Embryonic facial prominence (tissue), 1 donor: Measurements from ENCODE around the gene PRKCA.
A peak's percentile ranks its signal among the peaks of the same experiment; 100 is the strongest.
"Not testable (repeated sequence)": the region's sequence is repeated elsewhere in the genome, so short reads cannot be mapped to it uniquely, and the experiment has no call there.

Experiments
- DNase-seq: peaks from one replicate; pipeline ENCODE4 v3.0.0-alpha.2; 2016; ENCODE audit errors: extremely low spot score

PRKCA gene

DNA sequence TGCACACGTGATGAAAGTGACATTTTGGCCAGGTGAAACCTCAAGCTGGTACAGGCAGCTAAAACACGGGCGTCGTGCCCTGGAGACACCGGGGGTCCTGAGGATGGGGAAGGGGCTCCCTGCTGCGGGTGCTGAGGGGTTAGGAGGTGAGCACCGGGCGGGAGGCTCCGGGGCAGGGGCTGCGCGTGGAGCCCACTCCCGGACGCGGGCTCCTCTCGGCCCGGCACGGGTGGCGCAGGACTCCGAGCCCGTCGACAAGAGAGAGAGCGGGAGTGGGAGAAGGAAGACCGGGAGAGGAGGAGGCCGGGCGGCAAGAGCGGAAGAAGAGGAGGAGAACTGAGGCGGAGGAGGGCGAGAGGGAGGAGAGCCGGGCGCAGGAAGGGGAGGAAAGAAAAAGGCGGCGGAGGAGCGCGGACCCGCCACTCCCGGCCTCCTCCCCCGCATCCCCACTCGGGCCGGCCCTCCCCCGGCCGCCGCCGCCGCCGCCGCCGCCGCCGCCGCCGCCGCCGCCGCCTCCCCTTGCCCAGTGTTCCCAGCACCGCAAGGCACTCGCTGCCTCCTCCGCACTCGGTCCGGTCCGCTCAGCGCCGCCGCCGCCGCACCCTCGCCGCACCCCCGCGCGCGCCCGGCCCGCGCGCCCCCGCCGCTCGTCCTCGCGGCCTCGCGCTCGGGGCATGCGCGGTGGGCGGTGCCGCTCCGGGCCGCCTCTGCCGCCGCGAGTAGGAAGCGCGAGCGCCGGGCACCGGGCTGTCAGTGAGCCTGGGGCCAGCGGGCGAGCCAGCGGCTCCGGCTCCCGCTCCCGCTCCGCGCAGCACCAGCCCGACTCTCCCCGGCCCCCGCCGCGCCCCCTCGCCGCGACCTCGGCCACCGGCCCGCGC, at the start of gene PRKCA:
Gene PRKCA, plus strand, starts transcription at position 750 of the 878 bp plus-strand sequence.
- peak; percentile 42 for DNase-seq

- DNase-seq = not testable (repeated sequence)
Observed at GRCh38 chr17:66253458-66253857, 49.0 kb upstream of the PRKCA start.

DNA sequence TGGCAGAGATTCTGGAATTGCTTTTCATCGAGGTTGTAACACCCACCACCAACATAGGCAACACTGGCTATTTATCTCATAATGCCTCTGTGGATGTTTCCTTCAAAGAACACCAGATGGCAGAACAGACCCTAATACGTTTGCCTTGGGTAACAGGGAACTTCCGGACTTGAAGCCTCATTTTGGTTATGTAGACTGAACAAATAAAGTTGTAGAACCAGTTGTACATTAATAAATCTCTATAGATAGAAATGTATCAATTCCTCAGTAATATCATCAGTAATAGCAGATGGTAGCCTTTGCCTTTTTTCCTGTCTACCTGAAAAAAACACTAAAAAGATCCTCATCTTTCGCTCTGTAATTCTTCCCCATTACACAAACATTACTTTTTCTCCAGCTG, 47.3 kb upstream of the PRKCA start:
- peak; percentile 68 for DNase-seq

- no peak for DNase-seq
Observed at GRCh38 chr17:66255527-66255971, 46.9 kb upstream of the PRKCA start.

- DNase-seq = no peak
Observed at GRCh38 chr17:66260275-66260674, 42.1 kb upstream of the PRKCA start.

GRCh38 chr17:66260688-66261087, 41.7 kb upstream of the PRKCA start:
- no peak for DNase-seq

GRCh38 chr17:66262767-66263166, 39.6 kb upstream of the PRKCA start:
- DNase-seq = no peak

- DNase-seq = no peak
Observed at GRCh38 chr17:66264696-66265095, 37.7 kb upstream of the PRKCA start.

DNA sequence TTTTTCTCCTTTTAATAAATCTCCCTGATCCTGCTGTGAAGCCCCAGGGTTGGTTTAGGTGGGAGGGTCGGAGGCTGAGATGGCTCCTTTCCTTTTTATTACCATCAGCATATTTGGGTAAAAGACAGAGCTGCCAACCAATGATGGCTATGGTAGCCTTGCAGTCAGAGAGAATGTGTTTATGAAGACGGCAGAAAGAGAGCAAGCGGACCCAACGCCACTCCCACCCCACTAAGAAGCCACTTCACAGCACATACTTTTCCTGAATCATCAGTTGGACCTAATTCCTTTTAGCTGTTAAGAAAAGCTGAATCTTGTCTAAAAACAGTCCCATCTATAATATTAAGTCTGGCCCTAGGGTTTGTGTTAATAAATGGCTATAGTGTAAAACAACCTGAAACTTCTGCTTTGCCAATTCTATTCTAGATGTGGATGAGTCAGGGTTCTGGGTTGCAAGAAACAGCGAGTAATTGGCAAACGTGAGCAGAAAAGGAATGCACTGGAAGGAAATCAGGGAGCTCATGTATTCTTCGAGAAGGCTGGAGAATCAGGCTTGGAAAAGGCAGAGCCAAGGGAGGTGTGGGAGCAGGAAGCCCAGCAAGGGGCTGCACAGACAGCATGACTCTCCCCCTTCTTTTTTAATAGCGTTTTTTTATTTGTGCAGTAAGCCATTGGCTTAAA, 34.0 kb upstream of the PRKCA start:
- DNase-seq = no peak

DNA sequence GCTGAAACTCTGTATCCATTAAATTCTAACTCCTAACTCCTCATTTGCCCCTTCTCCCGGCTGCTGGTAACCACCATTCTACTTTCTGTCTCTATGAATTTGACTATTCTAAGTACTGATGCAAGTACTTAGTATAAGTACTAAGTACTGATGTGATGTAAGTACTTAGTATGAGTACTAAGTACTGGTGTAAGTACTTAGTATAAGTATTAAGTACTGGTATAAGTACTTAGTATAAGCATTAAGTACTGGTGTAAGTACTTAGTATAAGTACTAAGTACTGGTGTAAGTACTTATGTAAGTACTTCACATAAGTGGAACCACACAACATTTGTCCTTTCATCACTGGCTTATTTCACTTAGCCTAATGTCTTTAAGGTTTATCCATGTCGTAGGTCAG, 32.3 kb upstream of the PRKCA start:
- no peak for DNase-seq

DNA sequence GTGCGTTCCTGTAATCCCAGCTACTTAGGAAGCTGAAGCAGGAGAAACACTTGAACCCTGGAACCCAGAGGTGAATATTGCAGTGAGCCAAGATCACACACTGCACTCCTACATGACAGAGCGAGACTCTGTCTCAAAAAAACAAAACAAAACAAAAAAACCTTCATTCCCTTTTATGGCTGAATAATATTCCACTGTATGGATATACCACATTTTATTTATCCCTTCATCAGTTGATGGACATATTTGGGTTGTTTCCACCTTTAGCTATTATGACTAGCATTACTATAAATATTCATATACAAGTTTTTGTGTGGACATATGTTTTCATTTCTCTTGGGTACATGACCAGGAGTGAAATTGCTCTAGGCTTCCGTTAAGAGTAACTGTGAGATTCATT, 30.9 kb upstream of the PRKCA start:
- DNase-seq = no peak

DNA sequence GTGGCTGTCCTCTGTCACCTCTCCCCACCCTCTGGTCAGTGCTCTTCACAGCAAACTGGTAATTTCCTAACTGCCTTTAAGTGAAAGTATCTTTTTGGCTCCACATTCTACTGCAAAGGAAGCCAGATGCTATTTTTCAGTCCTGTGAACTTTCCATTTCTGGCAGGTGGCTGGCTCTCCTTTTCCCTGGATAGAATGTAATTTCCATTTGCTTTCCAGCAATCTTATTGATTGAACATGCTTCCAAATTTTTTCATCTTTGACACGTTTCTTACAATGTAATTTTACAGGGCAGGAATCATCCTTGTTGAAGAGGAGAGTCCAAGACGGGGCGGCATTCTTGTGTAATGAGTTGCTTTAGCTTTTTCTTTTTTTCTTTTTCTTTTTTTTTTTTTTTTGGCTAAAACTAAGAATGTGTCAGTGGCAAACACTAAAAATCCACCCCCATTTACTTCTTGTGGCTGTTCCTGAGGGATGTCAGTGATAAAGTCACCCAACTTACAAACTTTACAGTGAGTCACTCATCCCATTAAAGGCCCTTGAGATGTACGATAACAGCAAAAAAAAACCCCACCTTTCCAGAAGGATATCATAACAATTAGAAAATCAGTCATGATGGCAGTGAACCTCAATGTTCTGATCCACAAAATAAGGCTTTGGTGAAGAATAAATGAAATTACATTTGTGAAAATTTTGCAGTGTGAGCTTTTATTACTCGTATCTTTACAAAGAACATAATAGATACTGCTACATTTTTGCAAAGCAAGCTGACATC, 29.4 kb upstream of the PRKCA start:
- no peak for DNase-seq

- no peak for DNase-seq
Observed at GRCh38 chr17:66273586-66273848, 28.9 kb upstream of the PRKCA start.

DNA sequence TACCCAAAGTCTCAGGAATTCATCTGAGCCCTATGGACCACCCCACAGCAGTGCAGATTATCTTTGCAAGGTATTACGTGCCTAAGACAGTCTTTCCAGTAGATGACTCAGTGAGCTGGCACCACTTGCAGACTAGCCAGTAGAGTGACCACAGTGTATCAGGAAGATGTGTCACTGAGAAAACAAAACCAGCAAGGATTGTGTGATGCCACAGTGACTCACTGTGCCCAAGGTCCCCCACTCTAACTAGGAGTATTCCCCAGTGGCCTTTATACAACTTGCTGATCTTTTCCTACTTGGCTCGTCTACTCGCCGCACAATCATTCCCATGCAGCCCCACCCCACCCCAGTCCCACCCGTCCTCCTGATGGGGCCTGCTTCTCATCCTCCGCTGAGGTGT, 26.8 kb upstream of the PRKCA start:
- no peak for DNase-seq

GRCh38 chr17:66276328-66276937, 26.0 kb upstream of the PRKCA start:
- DNase-seq = no peak

- DNase-seq = no peak
Observed at GRCh38 chr17:66277191-66277590, 25.2 kb upstream of the PRKCA start.

- DNase-seq = no peak
Observed at GRCh38 chr17:66281661-66282369, 20.6 kb upstream of the PRKCA start.

GRCh38 chr17:66283296-66283934, 19.0 kb upstream of the PRKCA start:
- DNase-seq = no peak

DNA sequence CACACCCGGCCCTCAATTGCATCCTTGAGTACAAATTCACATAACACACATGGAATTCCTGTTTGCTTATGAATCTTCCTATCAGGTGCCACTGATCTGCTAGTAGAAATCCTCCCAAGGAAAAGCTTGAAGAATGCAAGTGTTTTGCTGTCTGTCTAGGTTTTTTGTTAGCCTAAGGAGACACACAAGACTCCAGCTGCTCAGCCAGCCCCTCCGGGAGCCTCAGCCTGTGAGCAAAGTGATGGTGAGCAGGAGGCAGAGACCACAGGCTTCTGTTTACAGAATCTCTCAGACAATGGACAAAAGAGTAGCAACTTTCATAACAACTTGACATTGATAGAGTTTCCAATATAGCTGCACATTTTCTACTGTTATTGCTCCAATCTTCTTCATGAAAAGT, 18.4 kb upstream of the PRKCA start:
- DNase-seq = no peak

- DNase-seq = no peak
Observed at GRCh38 chr17:66285149-66285548, 17.3 kb upstream of the PRKCA start.

DNA sequence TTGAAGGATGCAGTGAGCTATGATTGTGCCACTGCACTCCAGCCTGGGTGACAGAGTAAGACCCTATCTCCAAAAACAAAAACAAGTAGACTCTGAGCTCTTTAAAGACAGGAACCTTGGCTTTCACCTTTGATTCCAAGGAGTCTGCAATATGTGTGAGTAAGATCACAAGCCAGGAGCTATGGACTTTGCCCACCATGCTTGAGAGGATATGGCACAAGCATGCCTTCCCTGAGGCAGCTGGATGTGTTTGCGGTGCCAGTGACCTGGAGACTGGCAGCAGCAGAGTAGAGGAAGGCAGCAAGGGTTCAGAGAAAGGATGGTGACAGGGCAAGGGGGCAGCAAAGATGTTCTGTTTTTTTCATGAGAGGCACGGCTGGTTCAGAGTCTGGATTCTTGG, 14.5 kb upstream of the PRKCA start:
- no peak for DNase-seq
